ENCODE data around the gene STARD3NL.

DNA sequence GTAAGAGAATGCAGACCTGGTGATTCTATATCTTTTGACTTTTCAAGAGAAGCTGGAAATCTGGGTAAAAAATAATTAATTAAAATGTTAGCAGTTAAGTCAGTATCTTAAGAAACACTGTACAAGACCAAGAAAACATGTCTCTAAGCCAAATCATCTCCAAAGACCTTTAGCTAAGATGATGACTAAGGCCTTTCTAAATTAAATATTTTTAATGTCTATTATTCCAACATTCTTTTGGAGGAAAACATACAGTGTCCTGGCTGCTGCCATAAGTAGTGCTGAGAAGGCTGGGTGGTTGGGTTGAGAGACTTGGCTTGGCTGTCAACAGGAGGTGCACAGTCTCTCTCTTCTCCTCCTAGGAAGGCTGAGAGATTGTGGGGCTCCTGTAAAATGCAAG lies 20.3 kb downstream of the STARD3NL start:
- TF ChIP-seq EZH2 (IDR thresholded peaks at IDR 0.05; ENCODE audit: insufficient read depth, poor library complexity, severe bottlenecking): no peak
- TF ChIP-seq EZH2phosphoT487 (IDR thresholded peaks at IDR 0.05; ENCODE audit: insufficient read depth, low read depth): no peak

Measured in GM23248 (cell line).